NOMO-1 treated with dmso at 0.1 percent for 144 hours (cell line): ENCODE results near the gene PRRX2.

Experiments used
- DNase-seq: peaks from one replicate; lab custom pipeline; 2025; ENCODE audit not compliant: unreplicated experiment; lab: John Stamatoyannopoulos, UW

Gene PRRX2

GRCh38 chr9:129677456-129677855 lies 12.0 kb downstream of the PRRX2 start:
- DNase-seq, result no peak

DNA sequence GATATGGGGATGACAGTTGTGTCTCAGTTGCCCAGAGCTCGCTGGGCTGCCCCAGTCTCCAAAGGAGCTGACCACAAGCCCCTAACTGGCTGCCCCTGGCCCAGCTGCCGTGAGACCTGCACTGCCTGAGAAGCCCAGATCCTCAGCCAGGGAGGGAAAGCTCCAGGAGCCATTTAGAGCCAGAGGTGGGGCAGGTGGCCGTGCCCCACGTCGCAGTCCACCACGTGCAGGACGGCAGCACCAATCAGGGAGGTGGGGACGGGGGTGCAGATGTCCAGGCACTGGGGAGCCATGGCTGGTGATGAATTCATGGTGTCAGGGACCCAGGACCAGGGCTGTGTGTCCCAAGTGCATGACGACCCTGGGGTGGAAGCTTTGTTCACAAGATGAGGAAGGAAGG lies 13.4 kb downstream of the PRRX2 start:
- DNase-seq, result no peak

DNA sequence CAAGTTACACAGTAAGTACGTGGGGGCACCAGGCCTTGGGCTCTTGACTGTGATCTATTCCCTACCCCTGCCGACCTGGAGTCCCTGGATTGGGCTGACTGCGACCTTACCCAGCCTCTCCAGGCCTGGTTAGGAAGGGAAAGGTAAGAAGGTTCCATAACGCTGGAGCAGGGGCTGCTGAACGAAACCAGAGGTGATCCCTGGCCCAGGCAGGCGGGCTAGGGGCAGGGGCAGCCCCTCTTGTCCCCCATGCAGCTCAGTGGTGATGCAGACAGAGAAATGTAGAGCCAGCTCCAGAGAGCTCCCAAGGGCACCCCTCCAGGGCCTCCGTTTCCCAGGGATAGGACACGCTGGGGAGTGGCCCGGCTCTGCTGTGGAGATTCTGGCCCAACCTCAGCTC lies 14.1 kb downstream of the PRRX2 start:
- DNase-seq, result no peak

- DNase-seq, result no peak
Observed at GRCh38 chr9:129681924-129682323, 16.5 kb downstream of the PRRX2 start.

DNA sequence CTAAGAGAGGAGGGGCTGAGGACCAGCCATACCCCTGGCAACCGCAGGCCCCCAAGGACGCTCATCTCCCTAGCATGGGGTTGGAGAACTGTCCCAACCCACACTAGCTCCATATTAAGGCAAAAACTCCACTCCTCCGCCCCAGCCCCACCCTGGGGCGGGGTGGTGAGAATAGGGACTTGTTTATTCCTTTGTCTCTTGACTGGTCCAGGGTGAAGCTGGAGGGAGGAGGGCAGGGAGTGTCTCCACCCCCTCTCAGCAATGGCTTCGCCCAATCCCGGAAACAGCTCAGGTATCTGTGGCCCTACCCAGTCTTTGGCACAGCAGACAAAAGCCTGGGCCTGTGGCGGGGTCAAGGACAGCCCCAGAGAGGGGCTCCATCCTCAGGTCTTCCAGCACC lies 16.9 kb downstream of the PRRX2 start:
- DNase-seq, result no peak

DNA sequence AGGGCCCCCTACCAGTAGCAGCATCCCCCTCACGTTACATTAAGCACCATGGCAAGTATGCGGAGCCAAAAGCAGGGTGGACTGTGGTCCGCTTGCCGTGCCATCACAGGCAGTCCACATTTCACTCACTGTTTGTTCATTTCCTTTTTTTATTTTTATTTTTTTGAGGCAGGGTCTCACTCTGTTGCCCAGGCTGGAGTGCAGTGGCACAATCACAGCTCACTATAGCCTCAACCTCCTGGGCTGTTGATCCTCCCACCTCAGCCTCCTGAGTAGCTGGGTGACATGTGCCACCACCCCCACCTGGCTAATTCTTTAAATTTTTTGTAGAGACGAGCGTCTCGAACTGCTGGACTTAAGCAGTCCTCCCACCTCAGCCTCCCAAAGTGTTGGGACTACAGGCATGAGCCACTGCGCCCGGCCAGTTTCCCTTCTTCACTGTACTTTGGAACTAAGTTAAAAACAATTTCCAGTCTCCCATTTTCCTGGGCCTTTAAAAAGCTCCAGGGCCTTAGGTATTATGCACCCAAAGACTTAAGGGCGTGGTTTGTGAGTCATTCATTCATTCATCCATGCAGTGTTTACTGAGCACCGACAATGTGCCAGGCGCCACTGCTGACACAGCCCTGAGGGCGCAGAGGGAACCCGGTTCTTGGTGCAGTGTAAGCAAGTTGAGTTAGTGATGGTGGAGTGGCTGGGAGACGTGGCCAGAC lies 19.9 kb downstream of the PRRX2 start:
- DNase-seq, result no peak

- no peak for DNase-seq
Observed at GRCh38 chr9:129685933-129686259, 20.4 kb downstream of the PRRX2 start.

DNA sequence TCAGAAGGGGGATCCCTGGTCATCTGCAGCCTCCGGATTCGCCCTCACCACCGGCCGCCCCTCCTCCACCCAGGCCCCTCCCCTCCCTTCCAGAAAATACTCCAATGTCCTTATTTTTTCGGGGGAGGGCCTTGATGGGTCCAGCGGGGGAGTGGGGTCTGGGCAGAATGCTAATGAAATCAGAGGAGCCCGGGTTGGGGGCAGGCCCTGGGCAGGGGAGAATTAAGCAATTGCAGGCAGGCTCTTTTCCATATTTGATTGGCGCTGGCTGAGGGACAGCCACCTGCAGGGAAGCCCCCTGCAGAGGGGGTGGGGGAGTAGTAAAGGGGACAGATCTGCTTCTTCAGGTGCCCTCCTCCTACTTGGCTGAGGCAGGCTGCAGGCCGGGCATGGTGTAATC lies 21.3 kb downstream of the PRRX2 start:
- no peak for DNase-seq

DNA sequence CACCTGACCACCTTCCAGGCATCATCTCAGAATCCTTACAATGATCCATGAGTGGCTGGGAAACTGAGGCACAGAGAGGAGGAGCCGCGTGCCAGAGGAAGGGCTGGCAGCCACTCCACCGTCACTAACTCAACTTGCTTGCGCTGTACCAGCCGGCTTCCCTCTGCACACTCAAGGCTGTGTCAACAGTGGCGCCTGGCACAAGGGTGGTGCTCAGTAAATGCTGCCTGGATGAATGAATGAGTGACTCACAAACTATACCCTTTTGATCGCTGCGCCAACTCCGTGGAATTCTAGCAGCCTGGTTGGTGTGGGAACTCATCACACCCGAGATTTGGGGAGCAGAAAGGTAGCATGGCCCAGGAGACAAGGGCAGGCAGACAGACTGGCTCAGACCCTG lies 21.9 kb downstream of the PRRX2 start:
- DNase-seq, result no peak

- DNase-seq, result no peak
Observed at GRCh38 chr9:129688285-129689043, 23.0 kb downstream of the PRRX2 start.

DNA sequence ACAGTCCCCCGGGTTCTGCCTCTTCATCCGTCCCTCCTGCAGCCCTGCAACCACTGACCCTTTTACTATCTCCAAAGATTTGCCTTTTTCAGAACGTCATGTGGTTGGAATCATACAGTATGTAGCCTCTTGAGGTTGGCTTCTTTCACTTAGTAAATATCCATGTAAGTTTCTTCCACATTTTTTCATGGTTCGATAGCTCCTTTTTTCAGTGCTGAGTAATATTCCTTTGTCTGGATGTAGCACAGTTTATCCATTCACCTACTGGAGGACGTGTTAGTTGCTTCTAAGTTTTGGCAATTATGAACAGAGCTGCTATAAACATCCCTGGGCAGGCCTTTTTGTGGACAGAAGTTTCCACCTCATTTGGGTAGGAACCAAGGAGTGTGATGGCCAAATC lies 27.1 kb downstream of the PRRX2 start:
- no peak for DNase-seq

DNA sequence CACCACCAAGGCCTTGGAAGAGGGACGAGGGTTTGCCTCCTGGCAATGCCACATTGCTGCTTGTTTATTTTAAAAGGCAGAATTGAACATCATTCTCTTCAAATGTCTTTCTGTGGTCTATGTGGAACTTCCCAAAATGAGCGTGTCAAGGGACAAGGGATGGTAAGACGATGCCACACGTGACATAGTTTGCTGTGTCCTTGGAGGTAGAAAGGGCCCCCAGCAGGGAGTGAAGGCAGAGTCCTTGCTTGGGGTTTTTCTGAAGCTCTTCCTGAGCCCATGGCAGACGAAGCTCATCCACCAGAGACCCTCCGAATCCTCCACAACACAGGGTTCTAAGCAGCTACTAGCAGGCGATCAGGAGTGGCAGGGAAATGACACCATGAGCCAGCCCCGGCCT lies 28.3 kb downstream of the PRRX2 start:
- no peak for DNase-seq

DNA sequence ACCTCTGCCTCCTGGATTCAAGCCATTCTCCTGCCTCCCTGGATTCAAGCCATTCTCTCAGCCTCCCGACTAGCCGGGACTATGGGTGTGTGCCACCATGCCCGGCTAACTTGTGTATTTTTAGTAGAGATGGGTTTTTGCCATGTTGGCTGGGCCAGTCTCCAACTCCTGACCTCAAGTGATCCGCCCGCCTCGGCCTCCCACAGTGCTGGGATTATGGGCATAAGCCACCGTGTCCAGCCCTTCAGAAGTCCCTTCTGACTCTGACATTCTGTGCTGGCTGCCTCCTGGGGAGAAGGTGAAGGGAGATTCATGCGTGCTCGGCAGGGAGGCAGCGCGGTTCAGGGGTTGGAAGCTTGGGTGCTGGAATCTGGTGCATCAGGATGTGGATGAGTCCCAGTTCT lies 28.8 kb downstream of the PRRX2 start:
- DNase-seq, result no peak

DNA sequence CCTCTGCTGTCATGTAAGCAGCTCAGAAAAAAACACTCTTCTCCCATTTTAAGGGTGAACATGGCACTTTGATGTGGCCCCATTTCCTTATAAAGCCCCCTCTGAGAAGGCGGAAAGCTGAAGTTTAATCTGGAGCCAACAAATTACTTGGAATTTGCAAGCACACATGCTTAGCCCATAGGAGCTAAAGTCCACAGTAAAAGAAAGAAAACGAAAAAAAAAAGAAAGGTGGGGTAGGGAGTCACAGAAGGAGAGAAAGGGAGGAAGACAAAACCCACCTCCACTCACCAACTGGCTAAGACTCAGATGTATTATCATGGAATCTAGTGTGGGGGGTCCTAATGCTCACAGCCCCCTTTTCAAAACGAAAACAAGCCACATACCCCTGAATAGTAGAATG lies 30.4 kb downstream of the PRRX2 start:
- DNase-seq, result no peak

- DNase-seq, result no peak
Observed at GRCh38 chr9:129696944-129697655, 31.7 kb downstream of the PRRX2 start.

DNA sequence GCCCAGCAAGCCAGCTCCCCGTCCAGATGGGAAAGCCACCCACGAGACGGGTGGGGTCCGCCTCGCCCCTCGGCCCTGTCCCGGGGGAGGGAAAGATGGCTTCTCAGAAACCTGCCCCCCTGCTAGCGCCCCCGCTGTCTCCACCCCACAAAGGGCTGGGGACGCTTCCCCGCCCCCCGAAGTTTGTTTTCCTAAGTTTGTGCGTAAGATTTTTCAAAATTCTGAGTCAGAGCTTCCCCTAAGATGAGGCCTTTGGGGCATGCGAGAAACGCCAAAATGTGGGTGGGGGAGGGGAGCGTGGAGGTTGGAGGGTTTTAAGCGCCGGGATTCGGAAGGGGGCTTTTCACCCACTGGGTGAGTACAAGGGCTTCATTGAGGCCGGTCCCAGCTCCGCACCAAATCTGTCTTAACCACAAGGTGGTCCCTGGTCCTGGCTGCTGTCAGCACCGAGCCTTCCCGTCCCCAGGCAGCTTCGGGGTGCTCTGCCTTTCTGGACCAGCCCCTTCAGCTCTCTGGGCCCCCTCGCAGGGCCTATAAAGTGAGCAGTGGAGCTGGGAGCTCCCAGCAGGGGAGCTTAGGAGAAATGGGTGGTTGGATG lies 32.3 kb downstream of the PRRX2 start:
- DNase-seq, result no peak

- no peak for DNase-seq
Observed at GRCh38 chr9:129698254-129698757, 32.9 kb downstream of the PRRX2 start.

- DNase-seq, result no peak
Observed at GRCh38 chr9:129701054-129701453, 35.6 kb downstream of the PRRX2 start.

GRCh38 chr9:129701549-129701948 lies 36.1 kb downstream of the PRRX2 start:
- DNase-seq, result no peak

DNA sequence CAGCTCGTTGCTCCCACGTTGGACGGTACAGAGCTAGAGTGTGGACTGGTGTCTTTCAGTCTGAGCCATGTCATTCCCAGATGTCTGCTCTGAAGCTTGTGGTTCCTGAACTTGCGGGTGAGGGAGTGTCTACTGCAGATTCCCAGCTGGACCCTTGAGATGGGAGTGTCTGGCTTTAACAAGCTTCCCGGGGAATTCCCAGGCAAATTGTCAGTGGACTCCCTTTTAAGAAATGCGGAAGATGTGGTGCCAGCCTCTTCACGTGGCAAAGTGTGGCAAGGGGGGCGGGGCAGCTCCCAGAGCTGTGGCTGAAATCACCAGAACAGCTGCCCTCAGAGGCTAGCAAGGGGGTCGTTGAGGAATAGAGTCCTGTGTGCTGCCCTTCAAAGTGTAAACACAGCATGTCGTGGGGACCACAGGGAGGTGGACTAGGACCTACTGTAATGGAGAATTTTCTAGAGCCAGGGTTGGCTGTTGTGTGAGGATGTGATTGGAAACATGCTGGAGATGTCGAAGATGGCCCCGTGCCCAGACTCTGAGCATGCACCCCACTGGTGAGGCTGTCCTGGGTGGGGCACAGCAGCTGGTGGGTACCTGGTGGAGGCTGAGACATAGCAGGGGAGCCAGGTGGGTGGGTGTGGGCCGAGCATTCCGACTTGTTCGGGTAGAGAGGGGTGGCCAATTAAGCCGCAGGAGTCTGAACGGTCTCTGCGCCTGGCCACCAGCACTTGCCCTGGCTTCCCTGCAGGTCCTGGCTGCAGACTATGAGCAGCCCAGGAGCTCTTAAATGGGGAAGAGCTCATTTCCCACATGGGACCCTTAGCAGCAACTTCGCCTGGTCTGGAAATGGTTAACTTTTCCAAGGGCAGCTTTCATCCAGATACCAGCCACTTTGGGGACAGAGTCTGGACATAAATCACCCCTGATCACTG lies 37.4 kb downstream of the PRRX2 start:
- DNase-seq, result no peak
